Chondrocyte (in vitro differentiated cells): Measurements from ENCODE around the gene TAS2R41. TPM values are rescaled to one million over a fixed set of nuclear protein-coding genes. Genes with fewer than 3 reads are reported as not detected.

Source experiments
- DNase-seq: peaks from one replicate; pipeline ENCODE4 v3.0.0; 2021; ENCODE audit warnings: mixed read lengths, low spot score
- H3K27ac Mint-ChIP-seq: one replicate; pipeline ENCODE4 v1.8.0; 2021; ENCODE audit warnings: mild to moderate bottlenecking, moderate library complexity, mixed read lengths; ENCODE audit not compliant: unreplicated experiment
- H3K27me3 Mint-ChIP-seq: 2 replicates; pipeline ENCODE4 v1.8.0; 2021; ENCODE audit warnings: low read depth, mixed read lengths
- H3K36me3 Mint-ChIP-seq: 2 replicates; pipeline ENCODE4 v1.8.0; 2021; ENCODE audit warnings: low read depth, mixed read lengths
- H3K4me1 Mint-ChIP-seq: 2 replicates; pipeline ENCODE4 v1.8.0; 2021; ENCODE audit warnings: low read depth, mild to moderate bottlenecking, mixed read lengths
- H3K4me3 Mint-ChIP-seq: one replicate; pipeline ENCODE4 v1.8.0; 2021; ENCODE audit warnings: mild to moderate bottlenecking, moderate library complexity, mixed read lengths; ENCODE audit not compliant: unreplicated experiment
- H3K9me3 Mint-ChIP-seq: 2 replicates; pipeline ENCODE4 v1.8.0; 2021; ENCODE audit warnings: low read depth, mixed read lengths
- total RNA-seq: library from RNA; stranded (reverse); gene quantifications from 3 replicates; pipeline ENCODE4 v1.2.1, GENCODE V29; 2021
- TF ChIP-seq, protein P1 (sequence below): fragments of 200-600 bp; sonication (generic); IDR thresholded peaks from 2 replicates; pipeline ENCODE4 v1.5.0; 2021; ENCODE audit warnings: antibody characterized with exemption, mild to moderate bottlenecking, moderate library complexity

Gene TAS2R41
- total RNA-seq, 1 donor from 2014 or later: not detected

DNA sequence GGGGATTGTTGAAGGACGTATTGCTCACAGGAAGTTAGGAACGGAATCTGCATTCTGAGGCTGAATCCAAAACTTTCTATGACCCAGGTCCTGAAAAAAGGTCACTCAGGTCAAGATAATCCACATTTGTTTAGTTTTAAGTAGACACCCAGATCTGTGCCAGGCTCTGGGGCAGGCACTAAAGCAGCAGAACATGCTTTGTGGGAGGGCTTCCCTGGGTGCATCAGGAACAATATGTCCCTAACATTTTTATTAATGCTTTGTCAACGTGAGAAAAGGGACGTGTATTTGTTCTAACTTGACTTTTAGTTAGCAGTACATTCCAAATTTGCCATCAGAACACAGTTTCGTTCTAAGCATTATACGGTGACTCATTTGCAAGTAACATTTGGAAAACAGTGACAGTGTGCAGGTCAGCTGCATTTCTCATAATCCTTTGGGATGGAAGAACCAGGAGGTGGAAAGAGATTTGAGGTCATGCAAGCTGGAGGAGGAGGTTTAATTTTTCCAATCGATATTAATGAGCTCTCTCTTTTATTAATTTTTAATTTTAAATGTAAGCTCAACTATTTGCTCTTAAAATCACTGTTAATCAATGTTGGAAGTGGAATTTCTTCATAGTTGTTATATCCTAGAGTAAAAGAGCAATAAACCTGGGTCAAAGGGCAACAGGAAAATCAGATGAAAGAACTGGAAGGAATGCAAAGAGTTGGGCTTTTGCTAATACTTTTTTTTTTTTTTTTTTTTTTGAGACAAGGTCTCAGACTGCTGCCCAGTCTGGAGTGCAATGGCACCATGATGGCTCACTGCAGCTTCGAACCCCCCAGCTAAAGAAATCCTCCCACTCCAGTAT lies 35.0 kb downstream of the TAS2R41 start:
- Mint-ChIP-seq H3K4me3 (no peak overlapping the region), H3K4me1 (peaks cover 26% of the 10 kb centered on the region), H3K36me3 (no peaks in the 10 kb centered on the region), H3K9me3 (no peaks in the 10 kb centered on the region), H3K27ac (no peak overlapping the region), H3K27me3 (no peaks in the 10 kb centered on the region)
- no peak for DNase-seq
- TF ChIP-seq, protein P1, sequence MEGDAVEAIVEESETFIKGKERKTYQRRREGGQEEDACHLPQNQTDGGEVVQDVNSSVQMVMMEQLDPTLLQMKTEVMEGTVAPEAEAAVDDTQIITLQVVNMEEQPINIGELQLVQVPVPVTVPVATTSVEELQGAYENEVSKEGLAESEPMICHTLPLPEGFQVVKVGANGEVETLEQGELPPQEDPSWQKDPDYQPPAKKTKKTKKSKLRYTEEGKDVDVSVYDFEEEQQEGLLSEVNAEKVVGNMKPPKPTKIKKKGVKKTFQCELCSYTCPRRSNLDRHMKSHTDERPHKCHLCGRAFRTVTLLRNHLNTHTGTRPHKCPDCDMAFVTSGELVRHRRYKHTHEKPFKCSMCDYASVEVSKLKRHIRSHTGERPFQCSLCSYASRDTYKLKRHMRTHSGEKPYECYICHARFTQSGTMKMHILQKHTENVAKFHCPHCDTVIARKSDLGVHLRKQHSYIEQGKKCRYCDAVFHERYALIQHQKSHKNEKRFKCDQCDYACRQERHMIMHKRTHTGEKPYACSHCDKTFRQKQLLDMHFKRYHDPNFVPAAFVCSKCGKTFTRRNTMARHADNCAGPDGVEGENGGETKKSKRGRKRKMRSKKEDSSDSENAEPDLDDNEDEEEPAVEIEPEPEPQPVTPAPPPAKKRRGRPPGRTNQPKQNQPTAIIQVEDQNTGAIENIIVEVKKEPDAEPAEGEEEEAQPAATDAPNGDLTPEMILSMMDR: no peak

DNA sequence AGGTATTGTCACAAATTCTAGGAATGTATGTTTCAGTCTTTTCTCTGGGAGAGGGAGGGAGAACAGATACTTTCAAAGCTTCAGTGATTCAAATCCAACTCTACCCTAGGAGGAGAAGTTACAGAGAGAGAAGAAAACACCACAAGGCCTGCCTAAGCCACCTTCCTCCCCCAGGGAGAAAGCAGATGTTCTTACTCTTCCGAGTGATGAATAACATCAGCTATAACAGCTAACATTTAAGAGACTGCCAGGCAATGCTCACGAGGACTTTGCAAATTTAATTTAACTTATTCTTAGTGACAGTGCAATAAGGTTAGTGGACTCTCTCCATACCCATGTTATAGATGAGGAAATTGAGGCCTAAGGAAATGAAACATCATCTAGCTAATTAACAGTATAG lies 36.8 kb downstream of the TAS2R41 start:
- H3K27ac Mint-ChIP-seq: no peak overlapping the region
- DNase-seq: no peak
- TF ChIP-seq, protein P1: no peak
- no peak overlapping the region for H3K4me3 Mint-ChIP-seq
- no peaks in the 10 kb centered on the region for H3K36me3 Mint-ChIP-seq
- H3K9me3 Mint-ChIP-seq: no peaks in the 10 kb centered on the region
- no peaks in the 10 kb centered on the region for H3K27me3 Mint-ChIP-seq
- peaks cover 42% of the 10 kb centered on the region for H3K4me1 Mint-ChIP-seq

DNA sequence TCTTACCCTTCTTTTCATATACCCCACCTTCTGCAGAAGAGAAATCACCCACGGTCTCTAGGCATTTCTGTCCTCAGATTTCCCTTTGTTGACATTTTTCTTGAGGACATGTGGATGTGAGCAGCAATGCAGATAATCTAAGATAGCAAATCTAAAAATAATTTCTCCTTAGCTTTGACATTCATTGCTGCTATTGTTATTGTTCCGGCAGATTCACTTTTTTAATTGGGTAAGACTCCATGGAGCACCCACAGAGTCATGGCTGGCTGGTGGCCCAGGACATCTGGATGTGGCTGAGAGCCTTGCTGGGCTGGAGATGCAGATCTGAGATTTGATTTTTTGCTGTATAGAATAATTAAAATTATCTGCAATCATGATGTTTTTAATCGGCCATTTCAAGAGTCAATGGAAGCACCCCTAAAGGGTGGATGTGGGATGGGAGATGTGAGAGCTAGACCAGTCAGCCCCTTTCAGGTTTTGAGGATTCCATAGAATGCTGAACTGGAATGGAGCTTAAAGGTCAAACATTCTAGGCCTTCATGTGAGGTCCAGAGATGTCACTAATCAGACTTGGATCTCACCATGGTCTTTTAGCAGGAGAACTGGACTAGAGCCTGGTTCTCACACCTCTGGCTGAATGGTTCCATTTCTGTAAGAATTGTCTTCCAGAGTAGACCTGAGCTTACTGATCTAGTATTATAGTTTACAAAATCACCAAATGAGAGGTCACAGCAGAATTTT lies 37.5 kb downstream of the TAS2R41 start:
- TF ChIP-seq, protein P1: no peak
- Mint-ChIP-seq H3K27me3 (no peaks in the 10 kb centered on the region), H3K9me3 (no peaks in the 10 kb centered on the region), H3K4me1 (peaks cover 49% of the 10 kb centered on the region), H3K4me3 (no peak overlapping the region), H3K27ac (no peak overlapping the region), H3K36me3 (no peaks in the 10 kb centered on the region)
- no peak for DNase-seq

DNA sequence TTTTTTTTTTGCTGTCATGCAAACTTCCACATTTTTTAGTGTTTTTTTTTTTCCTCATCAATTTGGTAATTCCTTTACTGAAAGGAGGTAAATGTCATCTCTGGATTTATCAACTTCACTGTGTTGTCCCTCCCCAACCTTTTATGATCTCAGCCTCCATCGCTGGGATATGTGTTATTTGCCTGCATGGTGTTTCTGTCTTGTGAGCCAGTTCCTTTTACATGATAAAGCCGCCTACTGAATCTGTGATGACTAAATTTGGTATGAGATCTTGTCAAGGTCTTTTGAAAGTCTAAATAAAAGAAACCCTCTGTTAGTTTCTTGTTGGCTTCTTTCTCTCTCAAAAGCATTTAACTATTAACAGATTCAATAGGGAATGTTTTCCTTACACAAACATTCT lies 39.3 kb downstream of the TAS2R41 start:
- TF ChIP-seq, protein P1: no peak
- H3K4me1 Mint-ChIP-seq: peaks cover 58% of the 10 kb centered on the region
- no peaks in the 10 kb centered on the region for H3K9me3 Mint-ChIP-seq
- H3K4me3 Mint-ChIP-seq: no peak overlapping the region
- DNase-seq: no peak
- no peaks in the 10 kb centered on the region for H3K36me3 Mint-ChIP-seq
- no peaks in the 10 kb centered on the region for H3K27me3 Mint-ChIP-seq
- no peak overlapping the region for H3K27ac Mint-ChIP-seq

DNA sequence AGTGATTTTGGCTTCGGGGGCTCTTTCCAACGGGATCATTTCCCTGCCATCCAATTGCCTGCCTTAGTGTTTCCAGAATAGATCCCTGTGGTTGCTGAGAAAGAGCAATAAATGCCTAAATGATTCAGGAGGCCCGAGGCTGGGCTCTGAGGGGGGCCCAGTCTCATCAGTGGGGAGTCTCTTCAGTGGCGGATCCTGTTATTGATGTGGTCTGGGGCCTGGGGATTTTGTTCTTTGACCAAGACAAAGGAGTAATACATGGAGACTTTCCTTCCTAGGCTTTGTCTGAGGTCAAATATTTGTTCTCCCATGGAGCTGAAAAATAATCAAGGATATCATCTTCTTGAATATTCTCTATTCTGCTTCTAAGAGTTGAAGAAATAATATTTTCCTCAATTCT lies 40.8 kb downstream of the TAS2R41 start:
- Mint-ChIP-seq H3K27ac (peak overlapping the region; percentile 7), H3K27me3 (no peaks in the 10 kb centered on the region), H3K36me3 (no peaks in the 10 kb centered on the region), H3K9me3 (no peaks in the 10 kb centered on the region), H3K4me1 (peaks cover 46% of the 10 kb centered on the region), H3K4me3 (no peak overlapping the region)
- no peak for DNase-seq
- TF ChIP-seq, protein P1: no peak
